IPS-NIHi11 (cell line): ENCODE data around the gene RNF144A.
"Not testable (repeated sequence)": the region's sequence is repeated elsewhere in the genome, so short reads cannot be mapped to it uniquely, and the experiment has no call there.

Experiments used
- DNase-seq: peaks from one replicate; pipeline ENCODE4 v3.0.0; 2012; ENCODE audit warnings: mixed read lengths, low spot score

Gene RNF144A, protein sequence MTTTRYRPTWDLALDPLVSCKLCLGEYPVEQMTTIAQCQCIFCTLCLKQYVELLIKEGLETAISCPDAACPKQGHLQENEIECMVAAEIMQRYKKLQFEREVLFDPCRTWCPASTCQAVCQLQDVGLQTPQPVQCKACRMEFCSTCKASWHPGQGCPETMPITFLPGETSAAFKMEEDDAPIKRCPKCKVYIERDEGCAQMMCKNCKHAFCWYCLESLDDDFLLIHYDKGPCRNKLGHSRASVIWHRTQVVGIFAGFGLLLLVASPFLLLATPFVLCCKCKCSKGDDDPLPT

DNA sequence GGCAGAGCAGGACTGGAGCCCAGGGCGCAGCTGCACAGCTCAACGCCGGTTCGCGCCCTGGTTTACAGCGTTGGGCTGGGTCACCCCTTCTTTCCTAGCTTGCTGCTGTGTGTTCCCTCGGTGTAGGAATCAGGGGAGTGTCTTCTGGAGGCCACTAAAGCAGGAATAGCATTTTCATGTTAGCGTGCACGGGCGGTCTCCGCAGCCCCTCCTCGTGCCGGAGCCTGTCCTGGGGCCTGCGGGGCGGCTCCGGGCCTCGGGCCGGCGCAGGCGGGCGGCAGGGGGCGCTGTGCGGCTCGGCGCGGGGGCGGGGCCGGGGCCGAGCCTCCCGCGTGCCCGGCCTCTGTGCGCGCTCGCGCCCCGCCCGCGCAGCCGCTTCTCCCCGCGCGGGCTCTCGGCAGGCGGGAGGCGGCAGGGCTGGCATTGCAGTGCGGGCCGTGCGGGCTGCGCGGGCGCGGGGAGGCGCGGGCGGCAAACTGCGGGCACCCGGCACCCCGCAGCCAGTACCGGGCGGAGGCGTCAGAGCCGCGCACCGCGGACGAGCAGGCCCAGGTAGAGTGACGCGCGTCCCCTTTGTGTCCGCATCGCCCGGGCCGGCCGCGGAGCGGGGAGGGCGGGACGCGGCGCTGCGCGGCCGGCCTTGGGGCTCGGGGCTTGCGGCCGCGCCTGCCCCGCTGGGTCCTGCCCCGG, at the start of gene RNF144A:
Gene RNF144A (plus strand): TSS at position 342 of the 690 bp plus-strand sequence. CDS start 79,515 bp downstream, outside the sequence.
- DNase-seq, result peak; percentile 94

DNA sequence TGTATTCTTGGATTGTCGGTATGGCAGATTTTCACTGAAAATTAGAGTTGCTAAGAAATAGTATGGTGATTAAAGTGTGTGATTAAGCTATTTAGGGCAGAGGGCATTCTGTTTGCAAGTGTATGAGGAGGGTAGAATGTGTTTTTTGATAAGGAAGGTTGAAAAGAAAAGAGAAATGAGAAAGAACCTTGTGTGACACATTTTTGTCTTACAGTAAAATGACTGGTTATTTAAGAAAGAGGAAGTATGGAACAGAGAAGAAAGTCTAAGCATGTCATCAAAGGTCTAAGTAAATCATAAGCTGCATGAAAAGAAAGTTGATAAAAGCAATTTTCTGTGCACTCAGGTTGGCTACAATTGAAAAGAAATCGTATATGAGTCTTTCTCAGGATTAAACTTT, 44.8 kb upstream of the RNF144A start:
- DNase-seq, result no peak

DNA sequence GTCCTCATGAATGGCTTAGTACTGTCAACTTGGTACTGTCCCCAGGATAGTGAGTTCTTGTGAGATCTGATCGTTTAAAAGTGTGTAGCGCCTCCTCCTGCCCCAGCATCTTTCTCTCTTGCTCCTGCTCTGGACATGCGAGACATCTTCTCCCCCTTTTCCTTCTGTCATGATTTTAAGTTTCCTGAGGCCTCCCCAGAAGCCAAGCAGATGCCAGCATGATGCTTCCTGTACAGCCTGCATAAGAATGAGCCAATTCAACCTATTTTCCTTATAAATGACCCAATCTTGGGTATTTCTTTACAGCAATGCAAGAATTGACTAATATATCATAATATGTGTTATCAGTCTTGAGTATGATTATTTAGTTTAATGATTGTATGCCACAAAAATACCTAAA, 43.2 kb upstream of the RNF144A start:
- no peak for DNase-seq

DNA sequence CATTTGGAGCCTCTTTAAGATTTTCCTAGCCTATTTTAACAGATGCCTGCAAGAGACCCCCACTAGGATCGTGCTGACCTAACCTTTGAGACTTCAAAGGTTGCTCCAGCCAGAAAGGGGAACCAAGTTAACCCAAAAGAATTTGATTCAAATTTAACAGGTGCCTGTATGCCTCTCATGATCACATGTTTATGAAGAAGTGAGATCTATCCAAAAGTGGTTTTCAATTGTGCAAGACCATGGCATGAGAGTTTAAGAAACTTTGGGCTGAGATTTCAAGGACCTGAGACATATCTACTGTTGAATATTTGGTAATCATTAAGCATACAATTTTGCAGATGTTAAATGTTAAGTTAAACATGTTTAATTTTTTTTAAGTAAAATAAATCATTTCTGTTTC, 40.9 kb upstream of the RNF144A start:
- DNase-seq, result no peak

DNA sequence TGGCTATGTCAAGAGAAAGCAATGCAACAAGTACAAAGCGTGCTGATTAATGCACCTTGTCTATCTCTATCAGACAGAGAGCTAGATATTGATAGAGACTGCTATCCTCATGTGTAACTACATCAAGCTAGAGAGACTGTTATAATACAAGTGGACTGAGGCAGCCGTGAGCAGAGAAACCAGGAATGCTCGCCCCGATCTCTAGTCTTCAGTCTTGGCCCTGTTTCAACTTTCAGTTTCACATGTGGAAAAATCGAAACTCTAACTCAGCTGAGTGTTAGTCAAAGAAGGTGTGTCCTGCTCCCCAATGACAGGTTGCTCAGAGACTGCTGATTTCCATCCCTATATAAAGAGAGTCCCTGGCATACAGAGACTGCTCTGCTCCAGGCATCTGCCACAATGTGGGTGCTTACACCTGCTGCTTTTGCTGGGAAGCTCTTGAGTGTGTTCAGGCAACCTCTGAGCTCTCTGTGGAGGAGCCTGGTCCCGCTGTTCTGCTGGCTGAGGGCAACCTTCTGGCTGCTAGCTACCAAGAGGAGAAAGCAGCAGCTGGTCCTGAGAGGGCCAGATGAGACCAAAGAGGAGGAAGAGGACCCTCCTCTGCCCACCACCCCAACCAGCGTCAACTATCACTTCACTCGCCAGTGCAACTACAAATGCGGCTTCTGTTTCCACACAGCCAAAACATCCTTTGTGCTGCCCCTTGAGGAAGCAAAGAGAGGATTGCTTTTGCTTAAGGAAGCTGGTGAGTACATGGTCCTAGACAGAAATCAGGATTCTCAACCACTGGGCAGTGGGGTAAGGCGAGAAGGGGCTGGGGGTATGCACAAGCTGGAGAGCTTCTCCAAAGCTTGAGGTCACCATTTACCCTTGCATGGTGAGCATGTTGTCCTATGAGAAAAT, 39.6 kb upstream of the RNF144A start, which contains the start of gene RSAD2:
Gene RSAD2 (plus strand): TSS at position 376 of the 903 bp plus-strand sequence. CDS start 24 bp downstream, at position 400.
- DNase-seq, result no peak

DNA sequence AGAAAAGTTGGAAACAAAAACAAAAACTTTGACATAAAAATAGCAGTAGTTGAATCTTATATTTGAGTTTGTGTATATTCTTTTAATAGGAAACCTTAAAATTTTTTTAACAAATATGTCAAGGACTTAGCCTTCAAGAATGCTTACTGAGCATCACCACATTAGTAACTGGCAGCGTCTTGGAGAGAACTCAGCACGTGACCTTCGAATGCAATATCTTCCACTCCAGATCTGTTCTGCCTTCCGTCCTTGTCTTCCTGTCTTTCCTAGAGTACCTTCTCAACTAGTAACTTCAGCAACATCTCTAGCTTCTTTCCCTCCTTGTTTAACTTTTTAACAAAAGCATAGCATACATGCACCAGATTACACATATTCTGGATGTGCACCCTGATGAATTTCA, 38.7 kb upstream of the RNF144A start:
- no peak for DNase-seq

DNA sequence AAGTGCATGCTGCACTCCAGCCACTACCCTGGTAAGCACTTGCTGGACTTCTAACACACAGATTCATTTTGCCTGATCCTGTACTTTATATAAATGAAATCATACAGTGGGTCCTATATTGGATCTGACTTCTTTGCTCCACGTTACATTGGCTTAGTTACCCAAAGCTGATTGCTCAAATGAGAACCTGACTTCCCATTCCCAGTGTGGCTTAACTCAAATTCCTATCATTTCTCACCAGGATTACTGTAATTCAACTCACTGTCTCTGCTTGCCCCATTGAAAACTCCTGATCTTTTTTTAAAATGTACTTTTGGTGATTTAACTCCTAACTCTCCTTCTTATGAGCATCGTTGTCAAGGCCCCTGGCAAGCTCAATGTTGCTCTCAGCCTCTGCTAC, 38.2 kb upstream of the RNF144A start:
- DNase-seq, result no peak

DNA sequence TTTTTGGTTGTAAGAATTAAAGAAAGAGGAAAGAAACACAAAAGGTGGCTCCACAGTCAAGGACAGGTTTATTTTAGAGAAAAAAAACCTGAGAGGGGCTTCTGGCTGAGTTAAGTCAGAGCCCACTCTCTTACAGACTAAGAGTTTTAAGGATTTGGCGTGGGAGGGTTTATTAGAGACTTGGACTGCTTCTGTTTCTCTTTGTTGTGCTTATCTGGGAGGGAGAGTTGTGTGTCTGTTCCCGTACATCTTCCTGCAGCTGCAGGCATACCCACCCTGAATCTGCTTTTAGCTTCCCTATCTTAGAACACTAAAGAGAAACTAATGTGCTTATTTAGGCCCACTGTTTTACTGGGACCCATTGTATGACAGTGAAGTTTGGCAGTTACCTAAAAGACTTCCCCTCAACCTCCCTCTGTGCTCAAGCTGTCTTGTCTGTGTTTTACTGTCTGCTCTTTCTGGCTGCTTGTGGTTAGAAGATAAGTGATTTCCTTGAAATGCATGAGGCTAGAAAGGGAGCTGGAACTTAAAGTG, 36.9 kb upstream of the RNF144A start:
- no peak for DNase-seq

DNA sequence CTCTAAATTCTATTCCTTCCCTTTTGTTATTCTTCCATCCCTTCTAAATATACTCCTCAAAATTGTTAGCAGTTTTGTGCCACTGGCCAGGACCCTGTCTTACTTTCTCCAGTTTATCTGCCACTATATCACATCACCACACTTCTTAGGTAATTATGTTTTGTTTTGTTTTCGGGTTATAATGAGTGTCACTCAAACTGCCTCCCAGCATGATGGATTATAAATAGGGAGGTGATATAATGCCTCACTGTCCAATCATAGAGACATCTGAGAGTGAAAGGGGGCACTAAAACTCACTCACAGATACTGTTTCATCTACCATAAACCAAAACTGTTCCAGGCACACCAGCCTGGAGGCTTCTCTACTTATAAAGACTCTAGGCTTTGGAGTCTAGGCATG, 36.2 kb upstream of the RNF144A start:
- DNase-seq, result no peak

DNA sequence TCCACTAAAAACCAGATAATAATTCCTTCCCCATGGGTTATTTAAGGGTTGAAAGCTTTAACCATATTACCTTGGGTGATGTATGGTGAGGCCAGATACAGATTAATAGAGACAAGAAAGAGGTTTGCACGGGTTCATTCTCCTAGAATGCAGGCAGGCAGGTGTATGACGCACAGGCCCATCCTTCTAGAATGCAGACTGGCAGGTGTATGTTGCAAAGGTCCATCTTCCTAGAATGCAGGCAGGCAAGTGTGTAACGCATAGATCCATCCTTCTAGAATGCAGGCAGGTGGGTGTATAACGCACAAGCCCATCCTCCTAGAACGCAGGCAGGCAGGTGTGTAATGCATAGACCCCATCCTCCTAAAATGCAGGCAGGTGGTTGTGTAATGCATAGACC, 35.7 kb upstream of the RNF144A start:
- no peak for DNase-seq

DNA sequence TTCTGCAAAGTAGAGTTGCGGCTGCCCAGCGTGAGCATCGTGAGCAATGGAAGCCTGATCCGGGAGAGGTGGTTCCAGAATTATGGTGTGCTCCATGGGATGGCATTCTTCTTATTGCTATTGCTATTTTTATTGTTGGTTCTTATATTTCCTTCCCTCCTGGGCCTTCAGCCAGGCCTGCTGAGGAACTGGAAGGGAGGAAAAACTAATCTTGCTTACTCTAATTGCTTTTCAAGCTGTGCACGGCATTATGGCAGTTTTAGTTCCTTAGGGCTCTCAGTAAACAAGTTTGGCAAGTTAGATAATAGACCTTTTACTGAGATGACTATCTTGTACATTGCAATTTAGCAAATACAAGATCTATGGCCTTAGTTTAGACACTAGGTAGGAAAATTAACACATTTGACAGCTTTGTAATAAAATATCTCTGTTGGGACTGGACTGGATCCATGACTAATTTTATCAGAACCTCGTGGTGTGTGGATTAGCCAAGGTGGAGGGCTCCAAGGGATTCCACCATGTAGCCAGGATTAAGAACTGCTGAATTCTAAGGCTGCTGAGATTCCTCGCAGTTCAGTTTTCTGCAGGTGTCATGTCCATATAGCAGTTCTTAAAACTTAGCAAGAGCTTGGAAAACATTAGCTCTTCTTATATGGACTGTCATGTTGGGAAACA, 33.6 kb upstream of the RNF144A start:
- no peak for DNase-seq

DNA sequence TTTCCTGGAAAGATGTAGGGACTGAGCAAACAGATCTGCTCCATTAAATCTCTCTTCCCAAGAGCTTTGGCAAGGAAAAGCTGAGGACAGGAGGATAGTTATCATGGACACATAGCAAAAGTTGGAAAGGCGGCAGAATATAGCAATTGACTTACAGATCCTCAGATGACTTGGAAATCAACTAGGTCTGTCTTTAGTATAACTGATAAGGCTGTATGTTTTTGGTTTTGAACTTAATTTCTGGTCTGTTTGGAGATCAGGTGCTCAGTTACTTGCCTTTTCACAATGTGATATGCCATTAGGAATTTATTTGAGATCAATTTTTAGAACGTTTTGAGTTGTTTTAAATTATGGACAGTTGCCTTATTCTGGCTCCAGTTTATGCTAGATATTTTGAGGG, 31.7 kb upstream of the RNF144A start:
- no peak for DNase-seq

DNA sequence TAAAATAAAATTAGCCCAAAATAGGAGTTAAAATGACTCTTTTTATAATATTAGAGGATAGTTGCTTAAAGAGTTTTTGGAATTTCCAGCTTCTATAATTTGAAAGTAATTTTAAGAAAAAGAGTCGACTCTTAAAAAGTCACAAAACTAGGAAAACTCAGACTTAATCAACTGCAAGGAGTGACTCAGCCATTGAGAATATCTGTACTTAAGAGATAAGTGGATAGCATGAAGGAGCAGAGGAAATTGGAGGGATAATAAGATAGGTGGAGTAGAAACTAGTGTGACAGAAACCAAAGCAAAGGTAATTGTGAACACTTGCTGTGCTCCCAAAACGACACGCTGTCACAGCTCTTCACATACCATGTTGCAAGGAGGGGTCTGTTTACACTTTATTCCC, 31.2 kb upstream of the RNF144A start:
- DNase-seq, result no peak

DNA sequence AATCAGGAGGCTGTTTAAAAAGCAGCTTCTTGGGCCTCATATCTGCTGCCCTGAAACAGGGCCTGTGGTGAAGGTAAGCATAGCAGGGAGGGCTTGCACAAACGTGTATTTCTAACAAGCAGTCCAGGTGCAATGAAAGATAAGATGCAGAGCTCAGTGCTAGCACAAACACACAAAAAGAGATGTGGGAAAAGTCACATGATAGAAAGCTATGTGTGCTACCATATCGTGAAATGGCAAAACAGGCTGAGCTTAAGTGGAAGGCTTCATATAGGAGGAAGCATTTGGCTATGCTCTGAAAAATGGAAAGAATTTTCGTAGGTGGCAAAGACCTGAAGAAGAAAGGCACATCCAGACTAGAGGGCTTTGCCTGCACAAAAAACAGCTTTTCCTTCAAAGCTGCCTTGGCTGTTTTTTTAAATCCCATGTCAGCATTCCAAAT, 29.4 kb upstream of the RNF144A start:
- DNase-seq, result no peak

DNA sequence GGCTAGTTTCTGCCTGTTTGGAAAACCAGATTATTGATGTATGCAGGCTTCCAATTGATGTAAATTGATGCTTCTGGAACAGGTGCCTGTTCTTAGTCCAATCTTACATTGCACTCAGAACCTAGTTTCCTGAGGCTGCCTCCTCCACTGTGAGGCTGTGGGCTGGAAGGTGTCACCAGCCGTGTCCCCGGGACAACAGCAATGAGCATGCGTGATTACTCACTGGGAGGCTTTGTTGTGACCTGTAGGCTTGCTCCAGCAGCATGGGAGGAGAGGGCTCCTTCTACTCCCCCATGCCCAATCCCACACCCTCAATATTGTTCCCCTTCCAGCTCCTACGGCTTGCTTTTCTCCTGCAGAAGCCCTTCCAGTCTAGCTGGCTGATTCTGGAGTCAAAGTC, 28.5 kb upstream of the RNF144A start:
- DNase-seq, result no peak

DNA sequence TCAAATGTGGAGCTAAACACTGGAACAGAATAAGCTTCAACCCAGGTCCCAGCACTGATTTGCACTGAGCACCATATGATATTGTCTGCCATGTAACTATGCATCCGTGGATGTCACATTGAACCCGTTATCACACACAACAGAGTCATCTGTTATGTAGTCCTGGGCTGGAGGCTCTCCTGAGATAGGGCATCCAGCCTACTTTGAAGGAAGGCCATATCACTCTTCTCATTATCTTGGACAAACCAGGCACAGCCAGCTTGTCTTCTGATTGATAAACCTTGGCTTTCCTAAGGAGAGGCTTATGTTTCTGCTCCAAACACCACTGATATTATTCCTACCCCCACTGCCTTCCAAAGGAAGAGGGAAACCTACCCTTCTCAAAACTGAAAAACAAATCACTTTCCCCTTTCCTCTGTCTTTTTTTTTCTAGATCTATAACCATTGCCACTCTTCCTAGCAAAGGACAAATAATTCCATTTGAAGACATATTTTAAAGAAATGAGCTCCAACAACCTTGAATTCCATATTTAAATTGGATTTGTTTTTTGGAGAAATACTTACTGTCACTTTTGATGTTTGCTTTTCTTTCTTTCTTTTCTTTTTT, 23.2 kb upstream of the RNF144A start:
- DNase-seq, result no peak

DNA sequence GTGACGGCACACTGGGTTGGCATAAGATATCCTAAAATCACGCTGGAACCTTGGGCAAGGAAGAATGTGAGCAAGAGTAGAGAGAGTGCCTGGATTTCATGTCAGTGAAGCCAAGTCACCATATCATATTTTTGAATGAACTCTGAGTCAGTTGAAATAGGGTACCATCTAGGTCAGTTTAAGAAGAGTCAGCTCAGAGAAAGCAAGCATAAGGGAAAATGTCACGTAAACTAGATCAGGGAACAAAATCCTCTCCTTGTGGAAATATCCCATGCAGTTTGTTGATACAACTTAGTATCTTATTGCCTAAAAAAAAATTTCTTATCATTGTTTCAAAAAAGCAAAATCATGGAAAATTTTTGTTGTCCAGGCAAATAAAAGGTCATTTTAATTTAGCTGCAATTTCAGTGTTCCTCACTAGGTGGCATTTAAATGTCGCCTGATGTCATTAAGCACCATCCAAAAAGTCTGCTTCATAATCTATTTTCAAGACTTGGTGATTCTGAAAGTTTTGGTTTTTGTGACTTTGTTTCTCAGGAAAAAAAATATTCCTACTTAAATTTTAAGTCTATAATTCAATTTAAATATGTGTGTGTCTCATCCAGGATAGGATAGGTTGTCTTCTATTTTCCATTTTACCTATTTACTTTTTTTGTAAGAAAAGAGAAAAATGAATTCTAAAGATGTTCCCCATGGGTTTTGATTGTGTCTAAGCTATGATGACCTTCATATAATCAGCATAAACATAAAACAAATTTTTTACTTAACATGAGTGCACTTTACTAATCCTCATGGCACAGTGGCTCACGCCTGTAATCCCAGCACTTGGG, 20.1 kb upstream of the RNF144A start:
- peak; percentile 21 for DNase-seq

DNA sequence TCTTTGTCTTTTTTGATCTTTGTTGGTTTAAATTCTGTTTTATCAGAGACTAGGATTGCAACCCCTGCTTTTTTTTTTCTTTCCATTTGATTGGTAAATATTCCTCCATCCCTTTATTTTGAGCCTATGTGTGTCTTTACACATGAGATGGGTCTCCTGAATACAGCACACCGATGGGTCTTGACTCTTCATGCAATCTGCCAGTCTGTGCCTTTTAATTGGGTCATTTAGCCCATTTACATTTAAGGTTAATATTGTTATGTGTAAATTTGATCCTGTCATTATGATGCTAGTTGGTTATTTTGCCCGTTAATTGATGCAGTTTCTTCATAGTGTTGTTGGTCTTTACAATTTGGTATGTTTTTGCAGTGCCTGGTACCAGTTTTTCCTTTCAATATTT, 14.6 kb upstream of the RNF144A start:
- not testable (repeated sequence) for DNase-seq

DNA sequence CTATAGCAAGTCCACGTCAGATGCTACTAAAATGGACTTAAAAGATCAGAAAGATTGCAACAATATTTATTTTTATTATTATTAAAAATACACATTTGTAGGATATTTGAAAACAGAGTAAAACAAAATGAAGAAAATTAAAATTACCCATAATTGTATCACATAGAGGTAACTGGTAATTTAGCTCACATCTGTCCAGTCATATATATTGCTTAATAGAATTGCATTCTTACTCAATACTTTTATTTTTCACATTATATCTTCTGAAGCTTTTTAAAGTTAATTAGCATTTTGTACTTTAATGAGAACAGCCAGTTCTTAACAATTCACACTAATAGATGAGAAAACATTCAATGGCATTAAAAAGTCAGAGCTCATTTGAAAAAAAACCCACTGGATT, 11.5 kb upstream of the RNF144A start:
- DNase-seq, result no peak

DNA sequence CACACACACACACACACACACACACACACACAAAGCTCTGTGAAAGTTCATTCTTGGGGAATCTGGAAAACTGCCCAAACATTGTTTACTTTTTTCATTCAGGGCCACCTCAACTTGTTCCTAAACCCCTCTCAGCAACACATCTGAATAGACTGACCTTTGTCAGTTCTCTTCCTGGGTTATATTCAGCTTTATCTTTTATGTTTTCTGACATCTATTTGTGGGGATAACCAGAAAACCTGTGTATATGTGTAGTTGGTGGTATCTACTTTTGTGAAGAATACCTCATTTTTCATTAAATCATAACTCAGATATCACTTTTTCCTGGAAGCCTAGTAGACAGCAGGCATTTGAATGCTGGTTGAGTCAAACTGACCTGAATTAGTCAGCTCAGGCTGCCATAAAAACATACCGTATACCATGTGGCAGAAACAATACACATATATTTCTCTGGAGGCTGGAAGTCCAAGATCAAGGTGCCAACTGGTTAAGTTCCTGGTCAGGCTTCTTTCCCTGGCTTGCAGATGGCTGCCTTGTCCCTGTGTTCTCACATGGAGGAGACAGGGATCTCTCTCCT, 11.0 kb upstream of the RNF144A start:
- DNase-seq, result no peak
